ENCODE results near the gene TFDP1. TPM values are rescaled to one million over a fixed set of nuclear protein-coding genes. Genes with fewer than 3 reads are reported as not detected.

The TFDP1 gene
- total RNA-seq, 1 experiment from 2014 or later = 107 TPM

- intact Hi-C loops (cut with micrococcal nuclease; ENCODE audit: unreplicated experiment) = no loop called here
- TF ChIP-seq EZH2 (IDR thresholded peaks at IDR 0.05; ENCODE audit: low read depth) (no peak), CTCF (conservative IDR thresholded peaks at IDR 0.05) (no peak)
- ChIA-PET CTCF (no interaction called here), POLR2A (ENCODE audit: unreplicated experiment) (no interaction called here)
- no peaks in the 10 kb centered on the region for H3K9me3 ChIP-seq (ENCODE audit: insufficient read depth, low read depth)
- H4K20me1 ChIP-seq (ENCODE audit: insufficient read depth) = peaks cover 95% of the 10 kb centered on the region
- H3K4me3 ChIP-seq = no peak overlapping the region
- no peak overlapping the region for H3K4me2 ChIP-seq
- no peak overlapping the region for H2AFZ ChIP-seq
- no peaks in the 10 kb centered on the region for H3K4me1 ChIP-seq (replicated peaks; ENCODE audit: insufficient read depth)
- peaks cover 89% of the 10 kb centered on the region for H3K79me2 ChIP-seq (ENCODE audit: low read depth)
- peaks cover 20% of the 10 kb centered on the region for H3K36me3 ChIP-seq (ENCODE audit: low read depth)
- no peaks in the 10 kb centered on the region for H3K9me2 ChIP-seq (ENCODE audit: insufficient read depth)
- H3K27me3 ChIP-seq (ENCODE audit: insufficient read depth, low read depth) = no peaks in the 10 kb centered on the region
- no TSS peak for BruUV-seq (replicated peaks)
- H3F3A ChIP-seq (ENCODE audit: insufficient read depth, low read depth) = 0 out of 2 replicates have a peak, but pooled peaks cover 3% of the 10 kb centered on the region
- DNase-seq = no peak
- no peak overlapping the region for H3K27ac ChIP-seq
Observed at GRCh38 chr13:113613789-113614379, 29.3 kb downstream of the TFDP1 start.

GRCh38 chr13:113616281-113616906 lies 31.8 kb downstream of the TFDP1 start:
- intact Hi-C loops (cut with micrococcal nuclease; ENCODE audit: unreplicated experiment) = no loop called here
- CTCF ChIA-PET = no interaction called here

More at GRCh38 chr13:113616281-113616906, 31.8 kb downstream of the TFDP1 start:
- no TSS peak for BruUV-seq (replicated peaks)
- no peak overlapping the region for H3K27ac ChIP-seq
- H4K20me1 ChIP-seq (ENCODE audit: insufficient read depth) = peaks cover 93% of the 10 kb centered on the region
- POLR2A ChIA-PET (ENCODE audit: unreplicated experiment) = no interaction called here
- DNase-seq = no peak
- H3K9me2 ChIP-seq (ENCODE audit: insufficient read depth) = no peaks in the 10 kb centered on the region
- H3K4me2 ChIP-seq = no peak overlapping the region
- TF ChIP-seq CTCF (conservative IDR thresholded peaks at IDR 0.05) (no peak), EZH2 (IDR thresholded peaks at IDR 0.05; ENCODE audit: low read depth) (no peak)
- no peaks in the 10 kb centered on the region for H3K4me1 ChIP-seq (replicated peaks; ENCODE audit: insufficient read depth)
- H3K27me3 ChIP-seq (ENCODE audit: insufficient read depth, low read depth) = no peaks in the 10 kb centered on the region
- H3K36me3 ChIP-seq (ENCODE audit: low read depth) = peaks cover 10% of the 10 kb centered on the region; the same call in 1 of the 2 replicates
- H3F3A ChIP-seq (ENCODE audit: insufficient read depth, low read depth) = no peaks in the 10 kb centered on the region; the same call in 1 of the 2 replicates
- H3K9me3 ChIP-seq (ENCODE audit: insufficient read depth, low read depth) = no peaks in the 10 kb centered on the region
- no peak overlapping the region for H3K4me3 ChIP-seq
- peaks cover 74% of the 10 kb centered on the region for H3K79me2 ChIP-seq (ENCODE audit: low read depth)
- H2AFZ ChIP-seq = no peak overlapping the region
